Hematopoietic multipotent progenitor cell (in vitro differentiated cells): ENCODE data around the gene FBXL17. TPM values are rescaled to one million over a fixed set of nuclear protein-coding genes. Genes with fewer than 3 reads are reported as not detected.
"Not testable (repeated sequence)": the region's sequence is repeated elsewhere in the genome, so short reads cannot be mapped to it uniquely, and the experiment has no call there.

Experiments
- DNase-seq, 3 donors: peaks; one replicate each; pipeline ENCODE4 v3.0.0-alpha.2; 2011 to 2015; ENCODE audit warnings: low read depth in 2 of 3, low spot score in 2 of 3
- total RNA-seq: library from RNA; depleted of rRNA; stranded (reverse); fragments of >200 nt; gene quantifications from one replicate; pipeline ENCODE4 v1.2.3, GENCODE V29; 2012

The FBXL17 gene
- total RNA-seq, 1 donor = 9.4 TPM

DNA sequence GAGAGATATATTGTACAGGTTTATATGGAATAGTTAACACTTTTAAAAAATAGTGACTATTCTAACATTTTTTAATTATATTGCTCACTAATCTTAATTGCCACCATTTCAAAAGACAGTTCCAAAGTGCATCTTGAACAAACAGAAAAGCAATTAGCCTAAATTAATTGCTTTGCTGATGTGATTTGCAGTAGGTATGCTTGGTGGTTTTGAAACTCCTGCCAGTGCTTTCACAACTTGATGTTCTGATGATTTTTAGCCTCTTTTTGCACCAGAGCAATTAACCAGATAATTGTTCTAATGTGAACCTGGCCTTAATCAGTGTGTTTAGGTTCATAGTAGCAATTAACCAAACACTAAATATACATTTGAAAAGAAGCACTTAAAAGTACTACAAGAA, 207.6 kb downstream of the FBXL17 start:
- no peak for DNase-seq

DNA sequence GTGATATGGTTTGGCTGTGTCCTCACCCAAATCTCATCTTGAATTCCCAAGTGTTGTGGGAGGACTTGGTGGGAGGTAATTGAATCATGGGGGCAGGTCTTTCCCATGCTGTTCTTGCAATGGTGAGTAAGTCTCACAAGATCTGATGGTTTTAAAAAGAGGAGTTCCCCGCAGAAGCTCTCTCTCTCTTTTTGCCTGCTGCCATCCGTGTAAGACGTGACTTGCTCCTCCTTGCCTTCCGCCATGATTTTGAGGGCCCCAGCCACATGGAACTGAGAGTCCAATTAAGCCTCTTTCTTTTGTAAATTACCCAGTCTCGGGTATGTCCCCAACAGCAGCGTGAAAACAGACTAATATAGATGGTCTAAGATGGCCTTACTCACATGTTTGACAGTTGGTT, 210.1 kb downstream of the FBXL17 start:
- DNase-seq = no peak

DNA sequence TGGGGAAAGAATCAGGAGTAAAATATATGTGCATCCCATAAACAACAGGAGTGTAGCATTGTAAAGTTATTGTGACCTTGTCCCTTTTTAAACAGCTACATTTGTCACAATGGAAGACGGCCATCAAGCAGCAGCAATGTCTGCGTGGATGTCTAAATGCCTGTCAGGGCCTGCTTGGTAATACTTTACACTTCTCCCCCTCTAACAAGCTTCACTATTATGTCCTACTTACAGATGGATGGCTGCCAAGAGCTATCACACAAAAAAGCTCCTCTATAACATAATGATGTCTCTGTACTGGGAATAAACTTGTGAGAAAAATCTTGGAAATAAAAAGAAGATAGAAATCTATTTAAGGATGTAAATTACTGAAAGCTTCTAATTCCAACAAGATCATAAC, 213.0 kb downstream of the FBXL17 start:
- no peak for DNase-seq

DNA sequence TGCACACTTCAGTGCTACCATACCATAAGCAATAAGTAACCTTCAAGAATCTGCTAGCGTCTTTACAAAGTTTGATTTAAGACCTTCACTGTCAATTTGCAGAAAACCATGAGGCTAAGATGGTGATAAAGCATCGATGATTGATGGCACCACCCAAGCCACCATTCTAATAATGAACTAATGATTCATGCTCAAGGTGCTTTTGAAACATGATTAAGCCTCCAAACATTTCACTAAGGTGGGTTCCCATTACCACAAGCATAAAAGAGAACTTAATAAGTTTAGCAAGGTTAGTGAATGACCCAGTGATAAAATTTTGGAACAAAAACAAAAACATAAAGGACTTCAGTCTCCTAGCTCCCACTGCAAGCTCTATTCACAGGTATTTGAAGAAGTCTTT, 214.7 kb downstream of the FBXL17 start:
- DNase-seq = no peak

DNA sequence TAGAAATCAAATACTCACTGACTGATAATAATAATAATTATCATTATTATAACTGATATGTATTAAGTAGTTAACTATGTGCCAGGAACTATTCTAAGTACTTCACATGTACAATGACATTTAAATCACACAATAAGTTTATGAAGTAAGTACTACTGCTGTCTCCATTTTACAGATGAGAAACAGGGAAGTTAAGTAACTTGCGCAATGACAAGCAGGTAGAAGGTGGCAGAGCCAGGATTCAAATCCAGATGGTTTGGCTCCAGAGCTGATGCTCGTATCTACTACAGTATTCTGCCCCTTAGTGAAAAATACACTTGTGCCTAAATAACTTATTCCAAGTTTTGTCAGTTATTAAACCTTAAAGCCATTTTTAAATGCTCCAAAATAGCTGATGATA, 217.3 kb downstream of the FBXL17 start:
- DNase-seq = no peak

DNA sequence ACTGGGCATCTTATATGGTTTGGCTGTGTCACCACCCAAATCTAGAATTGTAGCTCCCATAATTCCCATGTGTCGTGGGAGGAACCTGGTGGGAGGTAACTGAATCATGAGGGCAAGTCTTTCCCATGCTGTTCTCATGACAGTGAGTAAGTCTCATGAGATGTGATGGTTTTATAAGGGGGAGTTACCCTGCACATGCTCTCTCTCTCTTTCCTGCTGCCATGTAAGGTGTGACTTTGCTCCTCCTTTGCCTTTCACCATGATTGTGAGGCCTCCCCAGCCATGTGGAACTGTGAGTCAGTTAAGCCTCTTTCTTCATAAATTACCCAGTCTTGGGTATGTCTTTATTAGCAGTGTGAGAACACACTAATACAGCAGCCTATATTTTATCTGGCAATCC, 229.0 kb downstream of the FBXL17 start:
- DNase-seq = not testable (repeated sequence)

GRCh38 chr5:108149369-108149768, 232.5 kb downstream of the FBXL17 start:
- DNase-seq = no peak

- peak in 1 of 3 donors; percentile 18 for DNase-seq
Observed at GRCh38 chr5:108148715-108149139, 233.2 kb downstream of the FBXL17 start.

DNA sequence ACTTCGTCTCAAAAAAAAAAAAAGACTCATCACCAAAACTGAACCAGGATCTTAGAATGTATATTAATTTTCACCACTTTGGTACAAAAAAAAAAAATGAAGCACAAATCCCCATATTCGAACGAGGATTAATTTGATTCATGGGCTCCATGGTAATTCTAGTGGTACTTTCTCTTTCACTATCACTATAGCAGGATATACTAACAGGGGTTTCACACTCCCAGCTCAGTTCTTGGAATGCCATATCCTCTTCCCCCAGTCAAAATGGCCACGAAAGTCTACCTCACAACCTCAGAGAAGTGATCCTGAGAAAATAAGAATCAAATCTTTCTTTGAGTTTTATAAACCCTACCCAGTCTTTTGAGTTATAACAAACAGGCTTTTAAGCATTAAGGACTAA, 235.7 kb downstream of the FBXL17 start:
- no peak for DNase-seq

GRCh38 chr5:108145351-108145750, 236.5 kb downstream of the FBXL17 start:
- DNase-seq = no peak

DNA sequence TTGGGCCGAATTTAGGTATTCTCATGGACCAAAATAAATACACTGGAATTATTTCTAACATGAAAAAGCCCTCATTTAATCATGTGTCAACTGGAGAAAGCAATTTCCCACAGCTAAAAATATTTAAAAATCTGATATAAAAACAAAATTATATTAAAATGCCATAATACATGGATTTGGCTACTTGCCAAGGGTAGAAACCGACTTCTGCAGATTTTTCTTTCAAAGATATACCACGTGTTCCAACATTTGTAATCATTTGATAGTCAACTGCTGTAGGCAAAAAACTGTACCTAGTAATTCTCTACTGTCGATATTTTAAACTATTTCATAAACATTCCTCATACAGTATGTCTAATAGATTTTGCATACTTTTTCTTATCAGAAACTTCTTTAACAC, 237.6 kb downstream of the FBXL17 start:
- no peak for DNase-seq

DNA sequence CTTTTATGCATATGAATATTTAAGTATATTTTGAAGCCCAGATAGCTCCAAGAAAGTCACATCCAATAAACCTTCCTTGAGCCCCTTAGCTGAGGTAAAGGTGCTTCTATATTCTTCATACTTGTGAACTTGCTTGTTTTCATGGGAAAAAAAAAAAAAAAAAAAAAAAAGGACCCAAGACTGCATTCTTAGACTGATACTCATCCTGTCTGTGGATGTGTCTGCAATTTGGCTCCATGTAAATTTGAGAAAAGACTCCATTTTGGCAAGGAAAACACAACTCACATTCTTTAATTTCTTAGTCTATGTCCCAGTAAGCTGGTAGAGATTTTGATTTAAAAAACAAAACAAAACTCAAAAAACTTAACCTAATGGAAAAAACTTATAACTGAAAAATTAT, 238.3 kb downstream of the FBXL17 start:
- DNase-seq = no peak

DNA sequence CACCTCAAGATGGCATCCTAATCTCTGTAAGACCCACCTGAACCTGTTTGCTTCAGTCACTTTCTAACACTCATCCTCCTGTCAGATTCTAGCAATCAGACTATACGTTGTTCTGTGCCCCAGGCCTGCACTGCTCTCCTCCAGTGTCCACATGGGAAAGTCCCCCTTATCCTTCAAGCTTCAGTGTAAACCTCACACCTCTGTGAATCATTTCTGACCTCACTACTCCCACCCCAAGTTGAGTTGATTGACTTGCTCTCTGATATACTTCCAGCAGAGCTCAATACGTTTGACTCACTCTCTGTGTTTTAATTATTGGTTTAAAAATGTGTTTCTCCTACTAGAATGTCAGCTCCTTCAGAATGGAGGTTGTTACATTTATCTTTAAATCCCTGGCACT, 240.2 kb downstream of the FBXL17 start:
- DNase-seq = no peak

DNA sequence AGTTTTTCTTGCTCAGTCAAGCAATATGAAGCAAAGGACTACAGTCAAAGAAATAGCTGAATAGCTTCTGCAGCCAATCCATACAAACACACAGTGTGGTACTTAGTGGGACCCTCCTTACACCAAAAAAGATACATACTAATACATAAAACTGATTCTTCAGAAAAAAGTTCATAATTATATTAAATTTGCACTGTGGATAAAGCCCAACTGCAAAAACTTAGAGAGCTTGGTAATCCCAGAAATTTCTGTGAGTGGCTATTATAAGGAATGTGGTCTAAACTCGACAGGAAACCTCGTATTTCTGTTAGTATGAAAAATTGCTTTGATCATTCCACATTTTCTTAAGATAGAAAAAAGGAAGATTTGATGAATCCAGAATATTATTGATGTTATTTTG, 245.4 kb downstream of the FBXL17 start:
- DNase-seq = no peak

- no peak for DNase-seq
Observed at GRCh38 chr5:108129129-108129528, 252.8 kb downstream of the FBXL17 start.

GRCh38 chr5:108125771-108126511, 256.0 kb downstream of the FBXL17 start:
- no peak for DNase-seq

- DNase-seq = no peak
Observed at GRCh38 chr5:108124596-108124995, 257.3 kb downstream of the FBXL17 start.

DNA sequence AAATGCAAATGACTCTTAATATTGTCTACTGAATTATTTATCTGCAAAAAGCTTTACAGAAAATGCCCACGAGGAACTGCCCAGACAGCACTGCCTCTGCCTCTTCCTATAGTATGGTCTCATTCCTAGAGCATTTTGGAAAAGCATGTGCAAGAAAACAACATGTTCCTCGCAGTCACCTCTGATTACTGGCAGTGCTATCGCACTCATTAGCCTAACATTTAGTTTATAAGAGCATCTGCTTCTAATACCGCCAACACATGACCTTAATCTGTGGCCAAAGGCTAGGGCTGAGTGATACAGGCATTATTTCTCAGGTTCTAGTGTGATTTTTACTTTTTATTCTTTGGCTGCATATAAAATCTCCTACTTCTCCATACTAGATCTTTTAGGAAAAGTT, 259.2 kb downstream of the FBXL17 start:
- DNase-seq = no peak

- no peak for DNase-seq
Observed at GRCh38 chr5:108118813-108119514, 262.9 kb downstream of the FBXL17 start.

DNA sequence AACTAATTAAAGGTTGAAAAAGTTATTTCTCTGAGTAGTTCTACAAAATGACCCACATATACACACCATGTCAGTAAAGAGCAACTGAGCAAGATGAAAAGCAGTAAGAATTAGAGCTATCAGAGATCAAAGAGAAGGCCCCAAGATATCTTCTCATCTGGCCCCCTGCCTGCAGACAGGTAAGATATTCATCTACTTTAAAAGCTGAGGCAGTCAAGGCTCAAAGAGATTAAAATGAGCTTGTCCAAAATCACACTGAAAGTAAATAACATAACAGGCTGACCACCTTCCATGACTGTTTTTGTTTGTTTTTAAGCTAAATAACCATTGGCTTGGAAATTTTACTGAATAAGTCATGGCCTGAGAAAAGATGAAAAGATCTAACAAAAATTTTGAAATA, 266.2 kb downstream of the FBXL17 start:
- no peak for DNase-seq

DNA sequence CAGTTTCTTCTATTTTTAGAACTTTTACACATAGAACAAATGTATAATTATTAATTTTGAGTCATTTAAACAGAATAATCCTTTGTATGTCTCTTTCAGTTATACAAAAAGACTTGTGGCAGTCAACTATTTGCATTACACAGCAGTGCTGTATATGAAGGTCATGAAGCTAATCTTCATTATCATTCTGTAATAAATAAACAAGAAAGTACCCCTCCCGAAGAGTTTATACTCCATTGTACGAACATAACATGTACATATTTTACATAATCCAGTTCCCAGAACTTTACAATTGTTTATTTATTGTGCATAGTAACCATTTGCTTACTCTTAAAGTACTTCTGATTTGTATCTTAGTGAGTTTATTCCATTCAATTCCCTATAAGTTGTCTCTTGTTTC, 267.9 kb downstream of the FBXL17 start:
- DNase-seq = no peak

- DNase-seq = no peak
Observed at GRCh38 chr5:108111736-108112135, 270.2 kb downstream of the FBXL17 start.
